ENCODE results near the gene MPND. TPM values are rescaled to one million over a fixed set of nuclear protein-coding genes. Genes with fewer than 3 reads are reported as not detected.

MPND gene
- total and polyA plus RNA-seq, 10 of the 15 experiments (the other 5 are each of a cell fraction or from before 2014, with no cell fraction given), result 0.79 to 18.3 (median 6.0) TPM

- peak; percentile 65 for TF ChIP-seq SP1 (IDR thresholded peaks at IDR 0.05; ENCODE audit: low read depth, low read length)
- peak; percentile 34; the same call in 1 of the 2 replicates for TF ChIP-seq EED (IDR thresholded peaks at IDR 0.05; ENCODE audit: low read depth)
- peak; percentile 36; the same call in 1 of the 3 replicates for TF ChIP-seq POU2F2 (IDR thresholded peaks at IDR 0.05; ENCODE audit: borderline replicate concordance, low read depth, low read length)
- TF ChIP-seq ESRRA (IDR thresholded peaks at IDR 0.05; ENCODE audit: low read length), result no peak
- 0 out of 2 replicates have a peak, but pooled peaks have one; percentile 17 for TF ChIP-seq TCF3 (IDR thresholded peaks at IDR 0.05; ENCODE audit: borderline replicate concordance, insufficient read depth, low read depth, low read length)
- peak; percentile 72 for TF ChIP-seq YY1 (IDR thresholded peaks at IDR 0.05; ENCODE audit: low read depth, low read length)
- TF ChIP-seq GATAD2B (conservative IDR thresholded peaks at IDR 0.05; ENCODE audit: low read depth), result peak; percentile 29; the same call in 1 of the 2 replicates
- 0 out of 2 replicates have a peak, but pooled peaks have one; percentile 24 for TF ChIP-seq CREB1 (IDR thresholded peaks at IDR 0.05; ENCODE audit: low read depth)
- peak; percentile 63 for TF ChIP-seq IRF4 (IDR thresholded peaks at IDR 0.05; ENCODE audit: low read depth, low read length)
- no peak for TF ChIP-seq SMAD1 (IDR thresholded peaks at IDR 0.05; ENCODE audit: low read depth, partially characterized antibody)
- 0 out of 2 replicates have a peak, but pooled peaks have one; percentile 28 for TF ChIP-seq TCF12 (IDR thresholded peaks at IDR 0.05; ENCODE audit: low read depth, low read length)
- peak; percentile 90 for TF ChIP-seq RUNX3 (IDR thresholded peaks at IDR 0.05; ENCODE audit: low read length)
- 0 out of 2 replicates have a peak, but pooled peaks have one; percentile 41 for TF ChIP-seq NBN (IDR thresholded peaks at IDR 0.05)
- TF ChIP-seq REST (IDR thresholded peaks at IDR 0.05; ENCODE audit: low read depth, low read length), result no peak
- TF ChIP-seq SMC3 (IDR thresholded peaks at IDR 0.05; ENCODE audit: borderline replicate concordance, low read length), result peak; percentile 72; the same call in 1 of the 2 replicates
- TF ChIP-seq, protein P1, sequence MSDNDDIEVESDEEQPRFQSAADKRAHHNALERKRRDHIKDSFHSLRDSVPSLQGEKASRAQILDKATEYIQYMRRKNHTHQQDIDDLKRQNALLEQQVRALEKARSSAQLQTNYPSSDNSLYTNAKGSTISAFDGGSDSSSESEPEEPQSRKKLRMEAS (IDR thresholded peaks at IDR 0.05; ENCODE audit: low read depth, low read length), result peak; percentile 76
- TF ChIP-seq BHLHE40 (IDR thresholded peaks at IDR 0.05; ENCODE audit: borderline replicate concordance in 1 of 2, low read depth in 2 of 2, low read length in 1 of 2), result peak; percentile 91 to 95
- TF ChIP-seq TAF1 (IDR thresholded peaks at IDR 0.05; ENCODE audit: borderline replicate concordance, low read depth, low read length), result peak; percentile 20; the same call in 1 of the 2 replicates
Measured at GRCh38 chr19:4369888-4370260, 26.5 kb downstream of the MPND start (continued).

Measured in GM12878 (cell line).